ENCODE results near the gene AKR7A2.
"Not testable (repeated sequence)": the region's sequence is repeated elsewhere in the genome, so short reads cannot be mapped to it uniquely, and the experiment has no call there.

- TF ChIP-seq, protein P1, sequence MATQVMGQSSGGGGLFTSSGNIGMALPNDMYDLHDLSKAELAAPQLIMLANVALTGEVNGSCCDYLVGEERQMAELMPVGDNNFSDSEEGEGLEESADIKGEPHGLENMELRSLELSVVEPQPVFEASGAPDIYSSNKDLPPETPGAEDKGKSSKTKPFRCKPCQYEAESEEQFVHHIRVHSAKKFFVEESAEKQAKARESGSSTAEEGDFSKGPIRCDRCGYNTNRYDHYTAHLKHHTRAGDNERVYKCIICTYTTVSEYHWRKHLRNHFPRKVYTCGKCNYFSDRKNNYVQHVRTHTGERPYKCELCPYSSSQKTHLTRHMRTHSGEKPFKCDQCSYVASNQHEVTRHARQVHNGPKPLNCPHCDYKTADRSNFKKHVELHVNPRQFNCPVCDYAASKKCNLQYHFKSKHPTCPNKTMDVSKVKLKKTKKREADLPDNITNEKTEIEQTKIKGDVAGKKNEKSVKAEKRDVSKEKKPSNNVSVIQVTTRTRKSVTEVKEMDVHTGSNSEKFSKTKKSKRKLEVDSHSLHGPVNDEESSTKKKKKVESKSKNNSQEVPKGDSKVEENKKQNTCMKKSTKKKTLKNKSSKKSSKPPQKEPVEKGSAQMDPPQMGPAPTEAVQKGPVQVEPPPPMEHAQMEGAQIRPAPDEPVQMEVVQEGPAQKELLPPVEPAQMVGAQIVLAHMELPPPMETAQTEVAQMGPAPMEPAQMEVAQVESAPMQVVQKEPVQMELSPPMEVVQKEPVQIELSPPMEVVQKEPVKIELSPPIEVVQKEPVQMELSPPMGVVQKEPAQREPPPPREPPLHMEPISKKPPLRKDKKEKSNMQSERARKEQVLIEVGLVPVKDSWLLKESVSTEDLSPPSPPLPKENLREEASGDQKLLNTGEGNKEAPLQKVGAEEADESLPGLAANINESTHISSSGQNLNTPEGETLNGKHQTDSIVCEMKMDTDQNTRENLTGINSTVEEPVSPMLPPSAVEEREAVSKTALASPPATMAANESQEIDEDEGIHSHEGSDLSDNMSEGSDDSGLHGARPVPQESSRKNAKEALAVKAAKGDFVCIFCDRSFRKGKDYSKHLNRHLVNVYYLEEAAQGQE (IDR thresholded peaks at IDR 0.05; ENCODE audit: insufficient replicate concordance, low read depth), result not testable (repeated sequence)
- TF ChIP-seq, protein P2, sequence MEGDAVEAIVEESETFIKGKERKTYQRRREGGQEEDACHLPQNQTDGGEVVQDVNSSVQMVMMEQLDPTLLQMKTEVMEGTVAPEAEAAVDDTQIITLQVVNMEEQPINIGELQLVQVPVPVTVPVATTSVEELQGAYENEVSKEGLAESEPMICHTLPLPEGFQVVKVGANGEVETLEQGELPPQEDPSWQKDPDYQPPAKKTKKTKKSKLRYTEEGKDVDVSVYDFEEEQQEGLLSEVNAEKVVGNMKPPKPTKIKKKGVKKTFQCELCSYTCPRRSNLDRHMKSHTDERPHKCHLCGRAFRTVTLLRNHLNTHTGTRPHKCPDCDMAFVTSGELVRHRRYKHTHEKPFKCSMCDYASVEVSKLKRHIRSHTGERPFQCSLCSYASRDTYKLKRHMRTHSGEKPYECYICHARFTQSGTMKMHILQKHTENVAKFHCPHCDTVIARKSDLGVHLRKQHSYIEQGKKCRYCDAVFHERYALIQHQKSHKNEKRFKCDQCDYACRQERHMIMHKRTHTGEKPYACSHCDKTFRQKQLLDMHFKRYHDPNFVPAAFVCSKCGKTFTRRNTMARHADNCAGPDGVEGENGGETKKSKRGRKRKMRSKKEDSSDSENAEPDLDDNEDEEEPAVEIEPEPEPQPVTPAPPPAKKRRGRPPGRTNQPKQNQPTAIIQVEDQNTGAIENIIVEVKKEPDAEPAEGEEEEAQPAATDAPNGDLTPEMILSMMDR (IDR thresholded peaks at IDR 0.05; ENCODE audit: insufficient read depth, low read length), result not testable (repeated sequence)
- not testable (repeated sequence) for TF ChIP-seq GABPA (IDR thresholded peaks at IDR 0.05; ENCODE audit: low read depth); POLR2AphosphoS5 (IDR thresholded peaks at IDR 0.05; ENCODE audit: low read depth); SPI1 (IDR thresholded peaks at IDR 0.05; ENCODE audit: borderline replicate concordance, low read depth)
Observed at GRCh38 chr1:19285366-19285765, 26.6 kb downstream of the AKR7A2 start.

Measured in HL-60 (cell line).